GM23248 (cell line): Measurements from ENCODE around the gene PTPRN2.

Experiments
- EZH2 ChIP-seq: fragments of 200-600 bp; sonication (generic); IDR thresholded peaks from 2 replicates; pipeline ENCODE4 v1.6.1; 2018; ENCODE audit warnings: antibody characterized with exemption, mild to moderate bottlenecking; ENCODE audit not compliant: insufficient read depth, poor library complexity, severe bottlenecking
- EZH2phosphoT487 ChIP-seq: fragments of 200-600 bp; sonication (generic); IDR thresholded peaks from 2 replicates; pipeline ENCODE4 v1.6.1; 2018; ENCODE audit warnings: antibody characterized with exemption, moderate library complexity, mild to moderate bottlenecking, low read depth; ENCODE audit not compliant: insufficient read depth

DNA sequence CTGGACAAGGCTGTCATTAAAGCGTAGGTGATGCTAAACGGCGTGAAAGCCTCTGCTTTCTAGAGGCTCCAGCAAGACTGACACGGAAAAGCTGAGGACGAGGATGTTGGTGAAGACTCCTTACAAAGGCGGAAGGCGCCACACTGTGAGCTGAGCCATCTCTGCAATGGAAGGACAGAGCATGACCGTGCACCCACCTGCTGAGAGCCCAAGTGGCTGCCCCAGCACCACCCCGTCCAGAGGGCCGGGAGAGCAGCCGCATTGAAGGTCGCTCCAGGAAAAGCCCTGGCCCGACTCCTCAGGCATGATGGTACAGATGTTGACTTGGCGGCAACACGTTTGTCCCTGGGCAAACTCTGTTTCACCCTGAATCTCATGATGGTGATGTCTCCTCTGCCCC is 758.1 kb downstream of the PTPRN2 start:
- TF ChIP-seq EZH2 (no peak), EZH2phosphoT487 (no peak)
